NCI-H226 (cell line): ENCODE measurements around the gene TOP1.

ENCODE experiments used
- DNase-seq: peaks from one replicate; pipeline ENCODE4 v3.0.0-alpha.2; 2015

The TOP1 gene

DNA sequence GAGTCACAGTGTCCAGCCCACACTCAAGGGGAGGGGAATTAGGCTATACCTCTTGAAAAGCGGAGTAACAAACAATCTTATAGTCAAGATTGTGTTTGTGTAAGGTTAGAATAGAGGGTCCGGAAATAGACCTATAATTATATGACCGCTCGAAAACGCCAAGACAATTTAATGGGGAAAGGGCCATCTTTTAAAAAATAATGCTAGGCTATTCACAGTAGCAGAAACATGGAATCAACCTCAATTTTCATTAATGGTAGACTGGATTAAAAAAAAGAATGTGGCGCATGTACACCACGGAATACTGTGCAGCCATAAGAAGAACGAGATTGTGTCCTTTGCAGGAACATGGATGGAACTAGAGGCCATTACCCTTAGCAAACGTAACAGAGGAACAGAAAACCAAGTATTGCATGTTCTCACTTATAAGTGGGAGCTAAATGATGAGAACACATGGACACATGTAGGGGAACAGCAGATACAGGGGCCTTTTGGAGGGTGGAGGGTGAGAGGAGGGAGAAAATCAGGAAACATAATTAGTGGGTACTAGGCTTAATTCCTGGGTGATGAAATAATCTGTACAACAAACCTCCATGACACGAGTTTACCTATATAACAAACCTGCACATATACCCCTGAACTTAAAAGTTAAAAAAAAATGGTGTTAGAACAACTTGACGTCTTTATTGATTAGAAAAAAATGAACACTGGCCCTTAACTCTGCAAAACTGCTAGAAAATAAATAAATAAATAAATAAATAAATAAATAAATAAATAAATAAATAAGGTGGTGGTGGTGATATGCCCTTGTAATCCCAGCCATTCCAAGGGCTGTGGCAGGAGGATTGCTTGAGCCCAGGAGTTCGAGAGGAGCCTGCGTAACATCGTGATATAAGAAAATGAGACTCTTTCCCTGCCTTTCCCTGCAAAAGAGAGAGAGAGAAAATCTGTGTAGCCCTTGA lies 30.3 kb downstream of the TOP1 start:
- no peak for DNase-seq

DNA sequence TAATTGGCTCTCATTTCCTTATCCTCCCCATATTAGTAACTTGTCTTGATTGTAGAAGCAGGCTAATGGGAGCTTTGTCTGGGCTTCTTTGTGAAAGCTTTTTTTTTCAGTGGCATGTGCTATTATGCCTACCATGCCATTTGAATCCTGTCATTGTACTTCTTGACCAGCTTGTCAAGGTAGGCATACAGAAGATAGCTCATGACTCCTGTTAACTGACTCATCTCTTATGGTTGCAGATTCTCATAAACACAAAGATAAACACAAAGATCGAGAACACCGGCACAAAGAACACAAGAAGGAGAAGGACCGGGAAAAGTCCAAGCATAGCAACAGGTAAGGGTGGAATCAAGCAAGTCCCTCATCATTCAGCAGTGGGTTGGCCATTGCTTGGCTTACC lies 32.5 kb downstream of the TOP1 start:
- no peak for DNase-seq

DNA sequence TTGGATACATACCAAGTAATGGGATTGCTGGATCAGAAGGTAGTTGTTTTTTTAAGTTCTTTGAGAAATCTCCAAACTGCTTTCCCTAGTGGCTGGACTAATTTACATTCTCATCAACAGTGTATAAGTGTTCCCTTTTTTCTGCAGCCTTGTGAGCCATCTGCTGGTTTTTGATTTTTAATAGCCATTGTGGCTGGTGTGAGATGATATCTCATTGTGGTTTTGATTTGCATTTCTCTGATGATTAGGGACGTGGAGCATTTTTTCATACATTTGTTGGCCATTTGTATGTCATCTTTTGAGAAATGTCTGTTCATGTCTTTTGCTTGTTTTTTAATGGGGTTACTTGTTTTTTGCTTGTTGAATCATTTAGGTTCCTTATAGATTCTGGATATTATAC lies 34.8 kb downstream of the TOP1 start:
- DNase-seq: no peak

DNA sequence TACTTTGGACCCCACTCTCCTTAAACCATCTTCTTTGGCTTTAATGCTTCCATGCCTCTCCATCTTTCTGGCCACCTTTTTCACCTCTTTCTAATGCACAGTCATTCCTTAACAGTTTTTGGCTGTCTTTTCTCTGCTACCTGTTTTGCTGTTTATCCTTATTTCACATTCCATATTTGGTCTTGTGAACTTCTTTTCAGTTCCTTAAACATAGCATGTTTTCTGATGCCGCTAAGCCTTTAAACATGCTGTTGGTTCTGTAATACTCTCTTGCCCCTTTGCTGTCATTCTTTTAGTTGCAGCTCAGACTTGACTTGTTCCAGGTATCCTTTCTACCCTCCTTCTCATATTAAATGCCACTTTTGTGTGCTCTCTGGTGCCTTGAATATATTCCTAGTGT lies 35.8 kb downstream of the TOP1 start:
- no peak for DNase-seq

DNA sequence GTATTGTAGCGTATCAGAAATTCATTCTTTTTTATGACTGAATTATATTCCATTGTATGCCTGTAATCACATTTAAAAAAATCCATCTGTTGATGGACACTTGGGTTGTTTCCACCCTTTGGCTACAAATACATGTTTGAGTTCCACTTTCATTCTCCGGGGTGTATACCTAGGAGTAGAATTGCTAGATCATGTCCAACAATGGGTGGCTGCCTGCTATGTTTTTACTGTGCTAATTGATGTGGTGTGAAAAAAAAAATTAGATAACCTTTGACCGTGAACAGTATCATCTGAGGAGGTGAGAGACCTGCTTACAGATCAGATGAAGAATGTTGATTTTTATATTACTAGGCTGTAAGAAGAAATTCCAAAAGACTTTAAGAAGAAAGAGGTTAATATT lies 37.1 kb downstream of the TOP1 start:
- no peak for DNase-seq

DNA sequence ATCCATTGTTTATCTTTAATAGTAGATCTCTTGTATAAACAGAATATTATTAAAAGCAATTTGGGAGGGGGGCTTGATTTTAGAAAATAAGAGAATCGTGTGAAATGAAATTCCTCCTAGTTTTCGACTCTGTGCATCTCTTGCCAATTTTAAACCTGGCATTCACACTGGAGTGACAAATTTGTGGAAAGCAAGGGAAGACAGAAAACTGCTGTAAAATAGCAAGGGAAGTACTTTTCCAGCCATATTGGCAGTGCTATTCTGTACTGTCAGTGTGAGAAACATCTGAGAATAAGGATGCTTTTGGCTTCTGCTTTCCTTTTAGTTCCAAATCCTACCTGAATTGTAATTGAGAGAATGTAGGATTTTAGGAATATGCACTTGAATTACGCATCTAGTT lies 40.2 kb downstream of the TOP1 start:
- no peak for DNase-seq

DNA sequence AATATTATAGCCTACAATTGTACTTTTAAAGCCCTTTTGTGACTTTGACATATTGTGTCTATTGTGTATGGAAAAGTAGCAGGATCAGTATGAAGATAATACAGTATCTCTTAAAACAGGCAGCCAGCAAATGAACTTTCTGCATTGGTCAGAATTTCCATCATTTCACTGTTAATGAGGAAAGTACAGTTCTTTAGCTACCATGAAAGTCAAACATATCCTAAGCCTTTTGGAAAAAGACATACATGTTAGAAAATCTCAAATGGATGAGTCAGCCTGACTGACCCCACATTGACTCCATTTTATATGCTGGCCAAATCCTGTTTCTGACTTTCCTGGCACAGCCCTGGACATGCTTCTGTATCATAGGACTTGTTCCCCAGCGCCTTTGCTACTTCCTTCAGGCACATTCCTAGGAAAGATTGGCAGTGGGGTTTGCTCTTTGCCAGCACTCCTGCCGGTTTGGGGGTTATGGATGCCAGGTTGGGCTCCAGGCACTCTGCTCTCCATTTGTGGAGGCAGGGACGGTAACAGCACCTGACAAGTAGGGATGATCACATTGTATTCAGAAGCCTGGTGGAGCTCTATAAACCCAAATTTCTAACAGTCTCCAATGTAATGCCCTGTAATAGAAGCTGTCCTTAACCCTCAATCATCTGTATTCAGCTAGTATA lies 43.7 kb downstream of the TOP1 start:
- peak; percentile 89 for DNase-seq

DNA sequence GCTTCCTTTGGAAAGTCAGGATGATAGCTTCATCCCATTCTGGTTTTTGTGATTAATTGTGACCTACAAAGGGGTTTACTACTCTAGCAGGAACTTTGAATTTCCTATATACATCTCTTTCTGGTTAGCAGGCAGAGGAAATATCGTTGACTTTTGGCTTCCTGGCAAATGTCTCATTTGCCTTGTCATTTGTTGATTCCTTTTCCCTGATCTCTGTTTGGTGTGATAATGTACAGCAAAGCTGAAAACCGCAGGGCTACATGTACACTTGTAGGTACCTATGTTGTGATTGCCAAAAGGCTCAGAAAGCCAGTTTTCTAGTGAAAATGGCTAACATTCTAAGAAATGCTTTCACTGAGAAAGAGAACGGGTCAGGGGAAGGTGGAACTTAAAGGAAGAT lies 44.3 kb downstream of the TOP1 start:
- no peak for DNase-seq

DNA sequence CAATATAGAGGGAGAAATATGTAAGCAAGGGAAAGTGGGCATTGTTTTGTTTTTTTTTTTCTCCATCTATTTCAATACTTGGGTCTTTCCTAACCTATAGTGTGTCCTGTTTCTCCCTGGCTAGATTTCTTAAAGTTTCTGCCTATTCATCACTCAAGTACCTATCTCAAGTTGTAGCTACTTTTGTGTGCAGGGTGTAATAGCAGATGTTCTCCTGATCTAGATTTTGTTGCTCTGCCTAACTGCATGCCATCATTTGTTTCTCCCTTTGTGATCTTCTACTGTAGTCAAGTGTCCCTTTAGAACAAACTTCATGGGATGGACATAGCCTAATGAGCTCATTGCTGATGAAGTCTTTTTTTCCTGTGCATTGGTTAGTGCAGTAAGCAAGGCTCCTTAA lies 45.8 kb downstream of the TOP1 start:
- DNase-seq: no peak

DNA sequence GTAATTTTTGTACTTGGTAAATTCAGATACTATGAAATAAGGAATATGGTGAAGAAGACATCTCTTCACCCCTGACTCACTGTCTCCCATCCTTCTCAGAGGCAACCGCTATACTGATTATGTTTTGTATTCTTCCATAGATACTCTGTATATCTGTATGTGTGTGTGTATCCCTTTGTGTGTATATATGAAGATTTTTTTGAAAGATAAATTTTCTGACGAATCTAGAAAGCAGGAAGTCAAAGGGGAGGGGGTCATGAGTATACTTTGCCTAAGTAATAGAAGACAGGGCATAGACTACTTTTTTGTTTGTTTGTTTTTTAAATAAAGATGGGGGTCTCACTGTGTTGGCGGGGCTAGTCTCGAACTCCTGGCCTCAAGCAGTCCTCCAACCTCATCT lies 48.2 kb downstream of the TOP1 start:
- no peak for DNase-seq

DNA sequence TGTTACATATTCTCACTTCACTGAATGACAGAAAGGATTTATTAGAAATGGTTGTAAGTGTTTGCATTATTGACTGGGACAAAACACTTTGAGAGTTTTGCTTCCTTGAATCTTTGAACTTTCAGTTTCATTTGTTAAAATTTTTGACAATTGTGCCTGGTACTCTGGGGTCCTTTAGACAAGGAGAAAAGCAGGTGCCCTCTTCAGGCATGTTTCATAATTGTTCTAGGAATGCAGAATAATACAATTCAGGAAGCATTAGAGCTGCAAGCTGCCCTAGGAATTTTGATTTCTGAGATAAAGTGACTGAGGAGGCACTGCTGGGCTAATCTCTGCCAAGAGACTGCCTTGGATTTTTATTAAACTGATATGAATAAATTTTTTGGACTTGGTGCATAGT lies 49.7 kb downstream of the TOP1 start:
- DNase-seq: peak; percentile 79

DNA sequence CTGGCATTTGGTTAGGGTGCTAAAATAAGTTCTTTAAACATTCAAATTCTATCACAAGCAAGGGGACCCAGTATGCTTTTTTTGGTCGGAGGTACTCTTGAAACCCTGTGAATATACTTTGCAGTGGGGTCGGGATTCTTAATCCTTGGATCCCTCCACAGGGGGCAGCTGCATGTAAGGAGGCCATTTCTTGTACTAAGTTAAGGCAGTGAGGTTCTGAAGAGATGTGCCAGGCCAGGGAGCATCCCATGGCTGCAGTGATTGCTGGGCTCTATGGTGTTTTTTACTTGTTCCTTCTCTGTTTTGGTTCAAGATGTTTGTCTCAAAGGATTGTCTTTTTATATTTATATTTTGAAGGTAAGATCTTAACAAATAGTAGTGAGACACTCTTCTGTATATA lies 50.4 kb downstream of the TOP1 start:
- no peak for DNase-seq

DNA sequence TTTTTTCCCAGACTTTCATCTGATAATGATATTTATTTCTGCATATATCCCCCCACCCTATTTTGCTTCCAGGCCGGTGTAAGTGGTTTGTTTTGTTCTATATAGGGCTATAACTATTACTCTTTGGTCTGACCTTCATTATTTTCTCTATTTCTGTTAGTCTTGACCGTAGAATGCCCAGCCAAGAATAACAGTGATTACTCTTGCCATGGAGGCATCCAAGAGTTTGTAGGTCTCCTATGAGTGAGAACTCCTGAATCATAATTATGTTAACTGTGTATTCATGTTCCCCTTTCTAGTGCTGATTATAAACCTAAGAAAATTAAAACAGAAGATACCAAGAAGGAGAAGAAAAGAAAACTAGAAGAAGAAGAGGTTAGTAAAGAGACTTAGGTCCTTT lies 52.2 kb downstream of the TOP1 start:
- DNase-seq: no peak

DNA sequence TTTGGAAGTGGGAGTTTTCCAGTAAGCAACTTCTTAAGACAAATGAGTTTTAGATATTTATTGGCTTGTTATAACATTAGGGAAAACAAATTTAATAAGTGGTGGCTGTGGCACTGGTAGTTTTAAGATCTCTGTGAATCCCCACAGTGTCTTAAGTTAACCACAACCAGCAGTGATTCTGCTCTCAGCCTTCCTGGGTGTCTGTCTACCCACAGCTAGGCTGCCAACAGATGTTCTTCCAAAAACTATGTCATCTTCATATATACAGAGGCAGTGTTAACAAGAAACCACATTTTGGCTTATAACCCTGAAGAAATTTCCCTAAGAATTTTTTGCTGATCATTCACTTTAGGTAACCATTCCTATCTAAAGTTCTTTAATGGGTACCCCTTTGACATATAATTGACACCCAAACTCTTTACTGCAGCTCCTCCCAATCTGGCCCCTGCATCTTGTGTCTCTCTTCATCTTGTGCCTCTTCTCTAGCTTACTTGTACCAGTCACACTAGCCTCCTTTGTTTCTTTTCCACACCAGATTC lies 52.7 kb downstream of the TOP1 start:
- no peak for DNase-seq

DNA sequence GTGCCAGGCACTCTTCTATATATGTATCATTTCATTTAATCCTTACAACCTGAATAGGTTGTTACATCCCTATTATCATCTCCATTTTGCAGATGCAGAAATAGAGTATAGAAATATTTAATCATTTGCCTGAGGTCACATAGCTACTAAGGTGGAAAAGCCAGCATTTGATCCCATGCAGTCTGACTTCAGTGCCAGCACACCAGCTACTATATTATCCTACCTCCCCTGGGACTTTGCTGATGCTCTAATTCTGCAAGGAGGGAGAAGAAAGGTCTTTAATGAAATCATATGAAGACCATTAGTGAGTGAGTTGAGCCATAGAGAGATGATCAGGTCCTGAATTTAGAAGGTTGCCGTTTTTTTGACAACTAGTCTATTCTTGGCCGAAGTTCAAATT lies 53.7 kb downstream of the TOP1 start:
- no peak for DNase-seq

DNA sequence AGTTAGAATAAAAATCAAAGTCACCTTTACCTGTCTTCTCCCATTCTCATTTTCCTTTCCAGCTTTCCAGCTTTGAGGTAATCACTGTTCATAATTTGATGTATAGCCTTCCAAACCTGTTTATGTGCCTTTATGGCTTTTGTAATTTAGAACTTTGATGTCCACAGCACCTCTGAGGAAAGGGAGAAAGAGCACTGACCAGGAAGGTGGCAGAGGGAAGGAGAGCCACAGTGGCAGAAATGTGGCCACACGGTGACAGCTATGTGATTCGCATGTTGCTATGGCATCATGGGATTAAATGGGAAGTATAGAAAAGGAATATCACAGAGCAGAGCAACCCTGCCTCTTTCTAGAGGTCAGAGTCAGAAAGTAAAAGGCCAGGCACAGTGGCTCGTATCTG lies 57.0 kb downstream of the TOP1 start:
- no peak for DNase-seq

DNA sequence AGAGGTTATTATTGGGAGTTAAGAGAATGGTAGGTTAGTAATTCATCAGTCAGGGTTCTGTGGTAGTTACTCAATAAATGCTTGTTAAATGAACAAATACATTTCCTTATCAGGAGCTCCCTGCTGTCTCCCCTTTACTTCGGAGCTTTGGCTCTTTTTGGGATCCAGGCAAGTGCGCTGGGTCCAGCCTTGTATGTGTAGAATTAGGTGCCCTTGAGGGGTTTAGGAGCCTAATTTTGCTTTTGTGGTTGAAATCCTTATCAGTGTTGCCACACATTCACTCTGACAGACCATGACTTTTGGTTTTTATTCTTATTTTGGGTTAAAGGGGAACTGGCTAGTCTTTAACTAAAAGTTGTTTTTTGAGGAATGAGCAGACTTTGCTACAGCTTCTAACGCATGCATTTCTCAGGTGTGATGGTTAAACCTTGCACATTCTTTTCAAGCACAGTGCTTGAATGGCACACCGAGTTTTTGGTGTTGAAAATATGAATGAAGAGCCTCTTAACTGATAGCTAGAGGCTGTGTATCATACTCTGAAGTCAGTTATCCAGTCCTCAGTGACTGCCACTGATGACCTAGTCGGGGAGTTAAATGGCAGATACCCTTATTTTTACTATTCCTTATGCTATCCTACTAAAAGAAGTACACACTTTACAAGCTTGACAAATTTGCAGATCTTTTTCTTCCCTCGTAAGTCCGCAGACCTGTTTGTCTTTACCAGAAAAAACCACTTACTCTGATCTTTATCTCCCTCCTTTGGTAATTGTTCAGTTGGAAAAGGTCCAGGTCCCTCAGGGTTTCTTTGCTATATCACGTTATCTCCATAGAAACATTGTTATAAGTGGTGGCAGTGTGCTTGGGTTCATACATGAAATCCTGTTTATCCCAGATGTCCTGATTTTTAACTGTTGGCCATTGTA lies 58.0 kb downstream of the TOP1 start:
- DNase-seq: no peak

DNA sequence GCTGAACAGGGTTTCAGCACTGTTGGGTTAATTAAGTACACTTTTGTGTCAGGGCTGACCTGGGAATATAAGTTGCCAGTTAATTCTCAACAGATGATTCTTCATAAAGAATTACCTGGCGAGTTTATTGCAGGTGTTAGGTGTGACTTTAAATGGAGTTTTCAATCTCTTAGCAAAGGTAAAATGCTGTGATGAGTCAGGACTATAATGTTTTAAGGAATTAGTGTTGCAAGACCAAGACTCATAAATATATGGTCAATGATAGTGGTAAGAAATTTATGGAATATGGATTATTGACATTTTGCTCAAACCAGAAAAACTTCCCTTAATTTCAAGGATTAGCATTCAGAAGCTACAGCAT lies 58.7 kb downstream of the TOP1 start:
- no peak for DNase-seq

DNA sequence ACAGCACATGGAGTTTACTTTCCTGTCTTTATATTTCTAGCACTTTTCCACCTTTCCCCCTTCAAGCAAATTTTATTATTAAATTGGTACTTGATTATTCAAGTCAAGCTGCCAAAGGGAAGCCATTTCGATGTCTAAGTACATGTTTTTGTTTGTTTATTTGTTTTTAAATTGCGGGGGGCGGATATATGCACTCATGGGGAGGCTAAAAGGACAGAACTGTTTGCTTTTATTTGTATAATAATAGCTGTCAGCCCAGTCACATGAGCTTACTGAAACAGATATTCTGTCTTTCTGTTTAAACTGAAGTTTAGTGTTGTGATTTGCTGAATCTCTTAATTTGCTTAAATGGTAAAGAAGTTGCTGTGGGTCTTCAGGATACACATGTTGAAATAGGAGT lies 59.2 kb downstream of the TOP1 start:
- no peak for DNase-seq

DNA sequence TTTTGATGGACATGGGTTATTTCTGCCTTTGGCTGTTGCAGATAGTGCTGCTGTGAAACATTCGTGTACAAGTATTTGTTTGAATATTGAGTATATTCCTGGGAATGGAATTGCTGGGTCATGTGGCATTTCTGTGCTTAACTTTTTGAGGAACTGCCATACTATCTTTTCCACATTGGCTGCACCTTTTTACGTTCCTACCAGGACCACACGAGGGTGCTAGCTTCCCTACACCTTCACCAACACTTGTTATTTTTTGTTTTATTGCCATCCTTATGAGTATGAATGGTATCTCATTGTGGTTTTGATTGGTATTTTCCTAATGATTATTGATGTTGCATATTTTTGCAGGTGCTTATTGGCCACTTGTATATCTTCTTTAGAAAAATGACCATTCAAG lies 60.9 kb downstream of the TOP1 start:
- no peak for DNase-seq

DNA sequence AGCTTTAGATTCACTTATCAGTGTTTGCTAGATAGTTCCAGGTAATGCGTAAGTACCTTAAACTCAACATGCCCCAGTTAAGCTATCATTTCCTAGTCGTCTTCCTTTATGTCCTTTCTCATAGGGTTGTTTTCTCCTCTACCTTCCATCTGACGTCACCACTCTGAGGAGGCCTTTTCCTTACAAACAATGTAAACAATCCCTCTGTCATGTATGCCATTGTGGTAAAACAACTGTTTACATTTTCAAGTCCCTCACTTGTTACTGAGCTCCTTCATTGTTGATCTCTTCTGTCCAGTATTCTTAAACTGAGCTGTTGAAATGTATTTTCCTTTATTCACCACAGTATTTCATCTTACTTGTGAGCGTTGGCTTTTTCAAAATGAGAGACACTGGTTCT lies 63.3 kb downstream of the TOP1 start:
- DNase-seq: no peak

DNA sequence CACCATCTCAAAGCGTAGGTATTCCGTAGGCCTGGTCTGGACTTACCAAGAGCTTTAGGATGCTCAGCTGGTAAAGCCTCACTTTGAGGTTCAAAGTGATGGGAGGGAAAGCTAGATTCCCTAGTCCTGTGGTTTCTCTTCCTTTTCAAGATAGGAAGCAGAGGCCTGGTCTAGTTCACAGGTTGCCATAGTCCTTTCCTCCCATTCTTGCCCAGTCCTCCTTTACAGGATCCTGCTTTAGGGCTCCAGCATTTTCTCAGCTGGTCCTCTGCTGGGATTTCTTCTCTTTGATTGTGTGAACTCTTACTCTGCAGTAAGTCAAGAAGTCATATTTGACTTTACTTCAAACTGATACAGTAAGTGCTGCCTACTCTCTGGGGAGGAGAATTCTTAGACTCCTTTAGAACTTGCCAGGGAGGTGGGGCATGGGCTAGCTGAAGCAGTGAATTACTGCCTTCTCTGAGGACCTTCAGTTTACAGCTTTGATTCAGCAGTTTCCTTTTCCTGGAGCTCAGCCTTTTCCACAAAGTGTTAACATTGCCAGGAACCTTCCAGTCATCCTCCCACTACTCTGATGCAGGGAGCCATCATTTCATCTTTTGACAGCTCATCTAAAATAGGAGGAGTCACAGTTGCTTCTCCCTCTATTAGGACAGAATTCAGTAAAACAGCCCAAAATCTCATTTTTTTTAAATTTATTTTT lies 65.9 kb downstream of the TOP1 start:
- peak; percentile 52 for DNase-seq
